BLaER1 treated with 17β-estradiol and CSF1 and Interleukin-3, amounts not matched to agents 10 nM and 100 nM (cell line): ENCODE data around the gene ROBO2.

Experiments used
- H3K27ac ChIP-seq, 11 experiments: shearing (Covaris generic); formaldehyde crosslinking; 2 replicates each; pipeline ENCODE4 v1.8.1; 2022
- H3K27me3 ChIP-seq, 11 experiments: shearing (Covaris generic); formaldehyde crosslinking; 2 replicates each; pipeline ENCODE4 v1.8.1; 2022
- H3K36me3 ChIP-seq, 11 experiments: shearing (Covaris generic); formaldehyde crosslinking; 2 replicates each; pipeline ENCODE4 v1.8.1; 2022
- H3K4me1 ChIP-seq, 10 experiments: shearing (Covaris generic); formaldehyde crosslinking; 2 replicates each; pipeline ENCODE4 v1.8.1; 2022
- H3K4me2 ChIP-seq, 11 experiments: shearing (Covaris generic); formaldehyde crosslinking; 2 replicates each; pipeline ENCODE4 v1.8.1; 2022
- H3K4me3 ChIP-seq, 10 experiments: shearing (Covaris generic); formaldehyde crosslinking; 2 replicates each; pipeline ENCODE4 v1.8.1; 2022
- H3K9ac ChIP-seq, 11 experiments: shearing (Covaris generic); formaldehyde crosslinking; 2 replicates each; pipeline ENCODE4 v1.8.1; 2022
- H3K9me3 ChIP-seq, 11 experiments: shearing (Covaris generic); formaldehyde crosslinking; replicated peaks in 1 of 11; 2 replicates each; pipeline ENCODE4 v1.8.1; 2022
- H4K20me1 ChIP-seq, 11 experiments: shearing (Covaris generic); formaldehyde crosslinking; 2 replicates each; pipeline ENCODE4 v1.8.1; 2022
- Cebpa-rat ChIP-seq, 11 experiments: shearing (Covaris generic); IDR thresholded peaks; 2 replicates each; pipeline ENCODE4 v1.8.1; 2022

ROBO2 gene

DNA sequence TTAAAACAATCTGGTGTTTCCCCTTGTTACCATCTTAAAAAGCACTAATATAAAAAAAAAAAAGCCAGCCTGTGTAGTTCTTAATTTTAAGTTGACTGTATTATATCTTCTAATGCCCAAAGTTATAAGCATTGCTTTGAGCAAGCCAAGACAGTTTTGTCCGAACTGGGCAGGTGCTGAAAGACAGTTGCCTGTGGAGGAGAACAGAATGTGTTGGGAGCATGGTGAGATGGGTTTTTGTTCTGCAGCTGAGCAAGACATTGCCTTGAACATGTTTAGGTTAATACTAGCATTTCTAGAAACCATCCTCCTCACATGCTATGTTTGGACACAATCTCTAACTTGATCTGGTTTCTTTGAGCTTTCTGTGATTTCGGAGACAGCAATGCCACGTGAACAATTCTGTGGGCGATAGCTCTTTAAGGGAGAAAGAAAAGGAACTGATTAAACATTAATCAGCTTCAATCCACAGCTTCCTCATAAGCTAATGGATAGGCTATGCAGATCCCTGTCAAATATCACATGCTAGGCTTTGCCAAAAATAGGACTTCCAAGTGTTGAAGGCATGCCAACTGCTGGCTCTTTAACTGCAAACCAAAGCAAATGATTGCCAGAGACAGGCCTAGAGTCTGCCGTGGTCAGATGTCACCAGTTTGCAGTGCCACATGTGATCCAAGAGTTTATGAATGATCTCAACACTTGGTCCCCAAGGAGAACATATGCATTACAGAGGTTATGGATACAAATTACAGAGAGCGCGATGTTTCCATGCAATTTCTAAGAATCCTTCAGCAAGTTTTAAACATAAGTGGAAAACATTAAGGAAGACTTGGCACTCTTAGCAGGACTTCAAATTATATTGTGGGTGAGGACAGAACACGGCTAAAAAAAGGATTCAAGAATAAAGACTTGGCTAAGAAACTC is 428.1 kb downstream of the ROBO2 start:
- H3K4me2 ChIP-seq = peak overlapping the region in 2 of 11 experiments; percentile 33 to 41; a peak in 4 of 22 replicates
- H3K9ac ChIP-seq = no peak overlapping the region
- H4K20me1 ChIP-seq = no peaks in the 10 kb centered on the region
- no peaks in the 10 kb centered on the region for H3K27me3 ChIP-seq
- TF ChIP-seq Cebpa-rat (IDR thresholded peaks at IDR 0.05) = no peak
- H3K4me1 ChIP-seq = peaks cover 0 to 31% (median 0%) of the 10 kb centered on the region in 10 experiments; a peak in 4 of 20 replicates
- no peak overlapping the region for H3K27ac ChIP-seq
- H3K9me3 ChIP-seq = no peaks in the 10 kb centered on the region; a peak in 1 of 22 replicates
- no peak overlapping the region for H3K4me3 ChIP-seq
- no peaks in the 10 kb centered on the region for H3K36me3 ChIP-seq

DNA sequence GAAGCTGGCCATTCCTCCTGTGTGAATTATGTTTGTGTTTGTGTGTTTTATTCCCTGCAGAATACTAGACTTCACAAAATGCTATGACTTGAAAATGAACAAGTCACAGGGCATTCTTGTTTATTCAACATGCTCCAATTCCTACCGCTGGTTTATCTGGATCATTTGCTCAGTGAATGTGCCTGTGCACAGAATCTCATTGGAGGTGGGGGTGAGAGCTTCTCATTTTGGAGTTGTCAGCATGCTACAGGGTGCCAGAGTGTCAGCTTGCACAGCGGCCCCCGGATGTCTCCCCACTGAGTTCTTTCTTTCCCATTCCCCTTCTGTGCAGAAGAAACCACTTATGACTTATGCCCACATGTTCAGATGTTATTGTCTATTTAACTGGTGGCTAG is 428.7 kb downstream of the ROBO2 start:
- TF ChIP-seq Cebpa-rat (IDR thresholded peaks at IDR 0.05) = no peak
- H3K4me3 ChIP-seq = no peak overlapping the region
- H3K27ac ChIP-seq = no peak overlapping the region

DNA sequence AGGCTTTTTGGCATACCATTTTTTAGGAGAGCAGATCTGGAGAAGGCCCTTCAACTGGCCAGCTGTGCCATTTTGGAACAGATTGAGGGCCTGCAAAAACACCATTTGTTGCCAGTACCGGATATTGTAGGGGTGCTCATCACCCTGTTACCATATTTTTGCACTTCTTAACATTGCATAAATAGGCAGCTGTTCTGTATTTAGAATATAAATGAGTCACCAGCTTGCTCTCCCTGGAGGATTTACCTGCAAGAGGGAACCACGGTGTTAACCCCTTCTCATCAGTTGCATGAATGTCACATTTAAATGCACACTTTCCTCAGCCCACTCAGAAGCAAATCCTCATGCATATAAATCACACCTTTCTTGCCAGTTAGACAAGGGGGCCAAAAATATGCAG is 435.6 kb downstream of the ROBO2 start:
- H3K4me2 ChIP-seq = no peak overlapping the region
- H4K20me1 ChIP-seq = no peaks in the 10 kb centered on the region
- H3K9me3 ChIP-seq = peaks cover 0 to 4% (median 0%) of the 10 kb centered on the region in 11 experiments; a peak in 1 of 22 replicates
- H3K4me3 ChIP-seq = no peak overlapping the region
- no peak for TF ChIP-seq Cebpa-rat (IDR thresholded peaks at IDR 0.05)
- no peak overlapping the region for H3K9ac ChIP-seq
- no peak overlapping the region for H3K27ac ChIP-seq
- H3K4me1 ChIP-seq = no peaks in the 10 kb centered on the region
- no peaks in the 10 kb centered on the region for H3K27me3 ChIP-seq
- H3K36me3 ChIP-seq = no peaks in the 10 kb centered on the region

More for the DNA sequence above, 428.7 kb downstream of the ROBO2 start:
- Histone ChIP-seq H3K4me1 (peaks cover 0 to 29% (median 0%) of the 10 kb centered on the region in 10 experiments; a peak in 4 of 20 replicates), H3K4me2 (peak overlapping the region in 2 of 11 experiments; percentile 8 to 33; a peak in 2 of 22 replicates), H3K27me3 (no peaks in the 10 kb centered on the region), H4K20me1 (no peaks in the 10 kb centered on the region), H3K36me3 (no peaks in the 10 kb centered on the region), H3K9me3 (peaks cover 0 to 2% (median 0%) of the 10 kb centered on the region in 11 experiments; a peak in 1 of 22 replicates), H3K9ac (no peak overlapping the region)

- Histone ChIP-seq H3K27ac (no peak overlapping the region), H4K20me1 (no peaks in the 10 kb centered on the region), H3K36me3 (no peaks in the 10 kb centered on the region), H3K4me1 (no peaks in the 10 kb centered on the region), H3K9me3 (no peaks in the 10 kb centered on the region), H3K9ac (no peak overlapping the region), H3K27me3 (no peaks in the 10 kb centered on the region), H3K4me2 (no peak overlapping the region), H3K4me3 (no peak overlapping the region)
- TF ChIP-seq Cebpa-rat (IDR thresholded peaks at IDR 0.05) = no peak
Observed at GRCh38 chr3:77479021-77479420, 439.1 kb downstream of the ROBO2 start.

GRCh38 chr3:77489216-77489615 is 449.3 kb downstream of the ROBO2 start:
- Histone ChIP-seq H3K27ac (no peak overlapping the region), H3K36me3 (no peaks in the 10 kb centered on the region), H3K9ac (no peak overlapping the region), H3K9me3 (peaks cover 0 to 13% (median 5%) of the 10 kb centered on the region in 11 experiments; a peak in 9 of 22 replicates), H3K4me1 (no peaks in the 10 kb centered on the region), H3K4me2 (no peak overlapping the region), H3K27me3 (no peaks in the 10 kb centered on the region), H3K4me3 (no peak overlapping the region), H4K20me1 (no peaks in the 10 kb centered on the region)
- TF ChIP-seq Cebpa-rat (IDR thresholded peaks at IDR 0.05) = no peak

GRCh38 chr3:77491961-77492360 is 452.1 kb downstream of the ROBO2 start:
- no peaks in the 10 kb centered on the region; a peak in 1 of 22 replicates for H3K9me3 ChIP-seq
- H4K20me1 ChIP-seq = no peaks in the 10 kb centered on the region
- H3K4me1 ChIP-seq = no peaks in the 10 kb centered on the region
- H3K27ac ChIP-seq = no peak overlapping the region
- no peaks in the 10 kb centered on the region for H3K27me3 ChIP-seq
- H3K4me3 ChIP-seq = no peak overlapping the region
- no peak overlapping the region for H3K4me2 ChIP-seq
- TF ChIP-seq Cebpa-rat (IDR thresholded peaks at IDR 0.05) = no peak
- H3K9ac ChIP-seq = no peak overlapping the region
- no peaks in the 10 kb centered on the region for H3K36me3 ChIP-seq

DNA sequence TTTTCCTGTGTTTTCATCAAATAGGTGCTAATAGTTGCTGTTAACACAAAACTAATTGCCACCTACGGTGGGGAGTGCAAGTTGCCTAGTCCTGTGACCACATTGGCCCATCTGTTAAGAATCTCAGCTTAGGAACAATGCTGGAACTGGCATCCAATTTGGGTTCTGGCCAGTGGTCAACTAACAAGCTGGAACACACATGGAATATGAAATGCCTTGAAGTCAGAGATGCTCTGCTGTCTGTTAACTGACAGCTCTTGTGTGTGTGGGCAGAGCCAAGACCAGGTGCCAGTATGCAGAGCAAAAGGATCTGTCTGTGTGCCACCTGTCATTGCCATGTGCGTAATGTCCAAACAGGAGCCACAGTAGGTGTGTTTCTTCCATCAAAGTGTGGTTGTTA is 460.8 kb downstream of the ROBO2 start:
- H3K9ac ChIP-seq = no peak overlapping the region
- no peaks in the 10 kb centered on the region for H4K20me1 ChIP-seq
- no peak overlapping the region for H3K4me3 ChIP-seq
- H3K36me3 ChIP-seq = no peaks in the 10 kb centered on the region
- H3K4me2 ChIP-seq = no peak overlapping the region
- peaks cover 0 to 6% (median 0%) of the 10 kb centered on the region in 10 experiments; a peak in 1 of 20 replicates for H3K4me1 ChIP-seq
- H3K9me3 ChIP-seq = no peaks in the 10 kb centered on the region
- no peaks in the 10 kb centered on the region for H3K27me3 ChIP-seq
- H3K27ac ChIP-seq = no peak overlapping the region
- TF ChIP-seq Cebpa-rat (IDR thresholded peaks at IDR 0.05) = no peak

GRCh38 chr3:77506384-77506783 is 466.5 kb downstream of the ROBO2 start:
- Histone ChIP-seq H3K9me3 (no peaks in the 10 kb centered on the region), H3K4me2 (no peak overlapping the region), H4K20me1 (no peaks in the 10 kb centered on the region), H3K27me3 (no peaks in the 10 kb centered on the region), H3K27ac (no peak overlapping the region), H3K9ac (no peak overlapping the region), H3K4me3 (no peak overlapping the region), H3K36me3 (no peaks in the 10 kb centered on the region), H3K4me1 (no peaks in the 10 kb centered on the region)
- no peak for TF ChIP-seq Cebpa-rat (IDR thresholded peaks at IDR 0.05)

DNA sequence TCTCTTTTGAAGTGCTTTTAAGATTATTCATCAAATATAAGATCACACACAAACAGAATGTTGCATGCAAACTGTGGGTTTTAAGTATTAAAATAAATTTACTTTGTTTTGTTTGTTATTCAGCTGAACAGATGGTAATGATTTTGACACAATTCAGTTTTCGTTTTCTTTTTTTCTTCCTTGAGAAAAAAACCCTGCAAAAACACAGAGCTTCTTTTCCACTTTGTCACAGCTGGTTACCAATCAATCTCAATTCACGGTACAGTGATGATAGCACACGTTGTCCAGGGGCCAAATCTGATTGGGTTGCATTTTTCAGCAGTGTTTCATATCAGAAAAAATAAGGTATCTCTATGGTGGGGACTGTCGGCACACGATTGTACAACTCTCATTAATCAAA is 473.6 kb downstream of the ROBO2 start:
- Histone ChIP-seq H3K9me3 (no peaks in the 10 kb centered on the region), H3K27me3 (no peaks in the 10 kb centered on the region), H3K4me1 (no peaks in the 10 kb centered on the region), H3K36me3 (no peaks in the 10 kb centered on the region), H3K27ac (no peak overlapping the region), H3K4me2 (no peak overlapping the region), H3K9ac (no peak overlapping the region), H3K4me3 (no peak overlapping the region), H4K20me1 (no peaks in the 10 kb centered on the region)
- TF ChIP-seq Cebpa-rat (IDR thresholded peaks at IDR 0.05) = no peak

DNA sequence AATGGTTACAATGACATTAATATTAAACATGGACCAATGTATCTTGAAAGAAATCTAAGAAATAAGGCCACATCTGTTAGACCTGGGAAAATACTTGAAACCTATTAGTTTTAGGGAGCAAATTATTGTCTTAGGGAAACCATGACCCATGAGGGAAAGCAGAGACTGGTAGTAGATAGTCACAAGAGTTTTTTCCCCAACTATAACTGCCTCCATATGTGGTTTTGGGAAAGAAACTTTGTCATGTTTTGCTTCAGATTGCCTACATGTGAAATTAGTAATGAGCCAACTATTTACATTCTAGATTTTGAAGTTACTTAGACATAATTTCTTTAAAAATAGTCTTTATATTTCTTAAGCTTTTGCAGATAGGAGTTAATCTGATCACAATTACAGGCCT is 474.9 kb downstream of the ROBO2 start:
- Histone ChIP-seq H3K9me3 (no peaks in the 10 kb centered on the region), H3K4me3 (no peak overlapping the region), H3K4me2 (no peak overlapping the region), H4K20me1 (no peaks in the 10 kb centered on the region), H3K36me3 (no peaks in the 10 kb centered on the region), H3K27ac (no peak overlapping the region), H3K9ac (no peak overlapping the region), H3K4me1 (no peaks in the 10 kb centered on the region), H3K27me3 (no peaks in the 10 kb centered on the region)
- TF ChIP-seq Cebpa-rat (IDR thresholded peaks at IDR 0.05) = no peak
